Measurements from ENCODE around the gene QPRT. TPM values are rescaled to one million over a fixed set of nuclear protein-coding genes. Genes with fewer than 3 reads are reported as not detected.

The QPRT gene
- total and polyA plus RNA-seq, 2 donors (not counting 3 experiments of a cell fraction or from before 2014, with no cell fraction given): 0.40 to 0.44 TPM

DNA sequence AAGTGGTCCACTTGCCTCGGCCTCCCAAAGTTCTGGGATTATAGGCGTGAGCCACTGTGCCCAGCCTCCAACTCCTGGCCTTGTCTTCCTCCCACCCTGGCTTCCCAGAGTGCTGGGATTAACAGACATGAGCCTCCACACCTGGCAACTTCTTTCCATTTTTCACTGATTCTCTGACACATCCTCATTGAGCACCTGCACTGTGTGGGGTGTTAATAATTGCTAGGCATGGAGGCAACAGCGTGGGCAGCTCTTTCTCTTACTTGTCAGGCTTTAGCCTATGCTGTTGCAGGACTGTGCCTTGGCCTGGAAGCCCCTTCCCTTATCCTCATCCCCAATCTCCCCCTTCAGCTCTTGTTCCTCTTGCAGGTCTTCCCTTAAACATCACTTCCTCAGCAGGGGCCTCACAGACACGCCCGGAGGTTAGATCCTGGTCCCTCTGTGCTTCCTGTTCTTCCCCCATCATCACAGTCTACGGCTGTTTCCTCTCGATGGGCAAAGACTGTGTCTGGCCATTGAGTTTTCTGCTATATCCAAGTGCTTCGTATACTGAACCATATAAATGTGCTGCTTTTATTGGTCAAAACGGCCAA lies 7.9 kb downstream of the QPRT start:
- no TSS peak for BruUV-seq (replicated peaks)
- H3K27me3 ChIP-seq (ENCODE audit: control insufficient read depth in 2 of 2, insufficient read depth in 2 of 2, low read length in 2 of 2): no peaks in the 10 kb centered on the region
- H2AFZ ChIP-seq (ENCODE audit: low read depth, low read length): no peak overlapping the region
- ChIA-PET CTCF (interaction anchor here (1.5 to 3.6 kb wide), 2 partner anchors 11 to 14 kb away, joined by 3 to 13 read pairs; no protein-coding TSS in a partner anchor), POLR2A (no interaction called here)
- H3K4me2 ChIP-seq (ENCODE audit: insufficient read depth, low read length): no peak overlapping the region
- H3K9me1 ChIP-seq (replicated peaks; ENCODE audit: control insufficient read depth, extremely low read depth, insufficient read depth, low read length): no peaks in the 10 kb centered on the region
- no peaks in the 10 kb centered on the region for H3K36me3 ChIP-seq (ENCODE audit: control insufficient read depth in 2 of 2, extremely low read depth in 1 of 2, insufficient read depth in 2 of 2, low read length in 2 of 2)
- DNase-seq (ENCODE audit: low read depth, low spot score): no peak
- no peaks in the 10 kb centered on the region for H3K4me1 ChIP-seq (ENCODE audit: control insufficient read depth, extremely low read depth, insufficient read depth, low read length)
- no peaks in the 10 kb centered on the region for H4K20me1 ChIP-seq (replicated peaks; ENCODE audit: control insufficient read depth, extremely low read depth, insufficient read depth, low read length)
- H3K4me3 ChIP-seq (replicated peaks in 1 of 3; ENCODE audit: insufficient read depth in 1 of 3, low read depth in 1 of 3, low read length in 3 of 3): no peak overlapping the region
- intact Hi-C loops (cut with micrococcal nuclease) (no loop called here), dilution Hi-C loops (cut with MboI; ENCODE audit: extremely low pct_ligation_motif_present, low sequenced_read_pairs) (no loop called here)
- H3K9me3 ChIP-seq (replicated peaks; ENCODE audit: control insufficient read depth, insufficient read depth, low read length): no peaks in the 10 kb centered on the region
- H3K79me2 ChIP-seq (ENCODE audit: control insufficient read depth, insufficient read depth, low read length): no peaks in the 10 kb centered on the region
- FAIRE-seq: no peak
- no peak overlapping the region for H3K27ac ChIP-seq (ENCODE audit: insufficient read depth, low read depth, low read length)
- TF ChIP-seq POLR2A (IDR thresholded peaks at IDR 0.05; ENCODE audit: low read depth, low read length) (no peak), MYC (IDR thresholded peaks at IDR 0.05; ENCODE audit: low read depth, low read length) (no peak), POLR2AphosphoS5 (IDR thresholded peaks at IDR 0.05; ENCODE audit: insufficient read depth, low read depth, low read length) (no peak), EZH2 (IDR thresholded peaks at IDR 0.05; ENCODE audit: borderline replicate concordance, low read depth, low read length, severe bottlenecking) (no peak), GATA2 (IDR thresholded peaks at IDR 0.05; ENCODE audit: insufficient read depth, insufficient read length, low read depth, low read length) (no peak), JUN (IDR thresholded peaks at IDR 0.05; ENCODE audit: borderline replicate concordance, insufficient read depth, insufficient read length, low read depth) (no peak), FOS (IDR thresholded peaks at IDR 0.05; ENCODE audit: borderline replicate concordance, insufficient read depth, low read length) (no peak)
- TF ChIP-seq, protein P1, sequence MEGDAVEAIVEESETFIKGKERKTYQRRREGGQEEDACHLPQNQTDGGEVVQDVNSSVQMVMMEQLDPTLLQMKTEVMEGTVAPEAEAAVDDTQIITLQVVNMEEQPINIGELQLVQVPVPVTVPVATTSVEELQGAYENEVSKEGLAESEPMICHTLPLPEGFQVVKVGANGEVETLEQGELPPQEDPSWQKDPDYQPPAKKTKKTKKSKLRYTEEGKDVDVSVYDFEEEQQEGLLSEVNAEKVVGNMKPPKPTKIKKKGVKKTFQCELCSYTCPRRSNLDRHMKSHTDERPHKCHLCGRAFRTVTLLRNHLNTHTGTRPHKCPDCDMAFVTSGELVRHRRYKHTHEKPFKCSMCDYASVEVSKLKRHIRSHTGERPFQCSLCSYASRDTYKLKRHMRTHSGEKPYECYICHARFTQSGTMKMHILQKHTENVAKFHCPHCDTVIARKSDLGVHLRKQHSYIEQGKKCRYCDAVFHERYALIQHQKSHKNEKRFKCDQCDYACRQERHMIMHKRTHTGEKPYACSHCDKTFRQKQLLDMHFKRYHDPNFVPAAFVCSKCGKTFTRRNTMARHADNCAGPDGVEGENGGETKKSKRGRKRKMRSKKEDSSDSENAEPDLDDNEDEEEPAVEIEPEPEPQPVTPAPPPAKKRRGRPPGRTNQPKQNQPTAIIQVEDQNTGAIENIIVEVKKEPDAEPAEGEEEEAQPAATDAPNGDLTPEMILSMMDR (IDR thresholded peaks at IDR 0.05; ENCODE audit: extremely low read depth in 1 of 2, insufficient read depth in 1 of 2, low read depth in 1 of 2, low read length in 2 of 2): no peak
- TF ChIP-seq, protein P2, sequence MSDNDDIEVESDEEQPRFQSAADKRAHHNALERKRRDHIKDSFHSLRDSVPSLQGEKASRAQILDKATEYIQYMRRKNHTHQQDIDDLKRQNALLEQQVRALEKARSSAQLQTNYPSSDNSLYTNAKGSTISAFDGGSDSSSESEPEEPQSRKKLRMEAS (IDR thresholded peaks at IDR 0.05; ENCODE audit: insufficient read depth, insufficient read length): no peak
- no peak overlapping the region for H3K9ac ChIP-seq (replicated peaks; ENCODE audit: extremely low read depth, insufficient read depth, low read length)

Data from endothelial cell of umbilical vein (primary cell).